Sigmoid colon (tissue), 3 donors: ENCODE measurements around the gene L3MBTL1.

Experiments
- POLR2A ChIP-seq, 2 donors: fragments of 450-650 bp; IDR thresholded peaks; one replicate each; pipeline ENCODE4 v1.6.1; 2016; ENCODE audit warnings: antibody characterized with exemption in 2 of 2, mild to moderate bottlenecking in 2 of 2, moderate library complexity in 2 of 2
- TF ChIP-seq, protein P1 (sequence below), 4 experiments: fragments of 450-650 bp in 3 of 4; fragments of 200-600 bp in 1 of 4; IDR thresholded peaks; one replicate each; pipeline ENCODE4 v1.5.1; 2016 to 2019; ENCODE audit warnings: antibody characterized with exemption in 4 of 4, mild to moderate bottlenecking in 3 of 4, moderate library complexity in 2 of 4

DNA sequence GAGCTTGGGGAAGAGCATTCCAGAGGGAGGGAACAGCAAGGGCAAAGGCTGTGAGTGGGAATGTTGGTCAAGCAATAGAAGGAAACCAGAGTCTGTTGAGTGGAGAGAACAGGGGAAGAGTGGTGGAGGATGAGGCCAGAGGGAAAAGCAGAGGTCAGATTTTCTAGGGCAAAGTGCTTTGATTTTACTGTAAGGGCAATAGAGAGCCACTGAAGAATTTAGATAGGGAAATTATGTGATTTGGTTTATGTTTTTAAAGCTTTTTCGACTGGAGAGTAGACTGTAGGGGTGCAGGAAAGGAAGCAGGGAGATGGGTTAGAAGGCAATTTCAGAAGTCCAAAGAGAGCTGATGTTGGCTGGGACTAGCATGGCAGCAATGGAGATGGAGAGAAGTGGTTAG is 4.4 kb downstream of the L3MBTL1 start:
- TF ChIP-seq POLR2A (IDR thresholded peaks at IDR 0.05): no peak
- TF ChIP-seq, protein P1, sequence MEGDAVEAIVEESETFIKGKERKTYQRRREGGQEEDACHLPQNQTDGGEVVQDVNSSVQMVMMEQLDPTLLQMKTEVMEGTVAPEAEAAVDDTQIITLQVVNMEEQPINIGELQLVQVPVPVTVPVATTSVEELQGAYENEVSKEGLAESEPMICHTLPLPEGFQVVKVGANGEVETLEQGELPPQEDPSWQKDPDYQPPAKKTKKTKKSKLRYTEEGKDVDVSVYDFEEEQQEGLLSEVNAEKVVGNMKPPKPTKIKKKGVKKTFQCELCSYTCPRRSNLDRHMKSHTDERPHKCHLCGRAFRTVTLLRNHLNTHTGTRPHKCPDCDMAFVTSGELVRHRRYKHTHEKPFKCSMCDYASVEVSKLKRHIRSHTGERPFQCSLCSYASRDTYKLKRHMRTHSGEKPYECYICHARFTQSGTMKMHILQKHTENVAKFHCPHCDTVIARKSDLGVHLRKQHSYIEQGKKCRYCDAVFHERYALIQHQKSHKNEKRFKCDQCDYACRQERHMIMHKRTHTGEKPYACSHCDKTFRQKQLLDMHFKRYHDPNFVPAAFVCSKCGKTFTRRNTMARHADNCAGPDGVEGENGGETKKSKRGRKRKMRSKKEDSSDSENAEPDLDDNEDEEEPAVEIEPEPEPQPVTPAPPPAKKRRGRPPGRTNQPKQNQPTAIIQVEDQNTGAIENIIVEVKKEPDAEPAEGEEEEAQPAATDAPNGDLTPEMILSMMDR (IDR thresholded peaks at IDR 0.05): no peak
